H1 (cell line): ENCODE results near the gene GALNT2. TPM values are rescaled to one million over a fixed set of nuclear protein-coding genes. Genes with fewer than 3 reads are reported as not detected.

ENCODE experiments used
- CHD1 ChIP-seq: IDR thresholded peaks from 2 replicates; pipeline ENCODE4 v1.6.1; 2012; ENCODE audit warnings: low read depth, low read length, improper control_type of control experiment
- GABPA ChIP-seq: IDR thresholded peaks from 2 replicates; pipeline ENCODE4 v1.6.1; 2011; ENCODE audit warnings: mild to moderate bottlenecking, low read length, moderate library complexity, borderline replicate concordance; ENCODE audit not compliant: insufficient read depth
- JUND ChIP-seq: IDR thresholded peaks from 2 replicates; pipeline ENCODE4 v1.6.1; 2011; ENCODE audit warnings: mild to moderate bottlenecking, improper control_type of control experiment, low read length
- KDM4A ChIP-seq: IDR thresholded peaks from one replicate; pipeline ENCODE4 v1.7.1; 2012; ENCODE audit warnings: low read depth, mild to moderate bottlenecking, moderate library complexity, low read length, inconsistent platforms; ENCODE audit not compliant: severe bottlenecking
- NANOG ChIP-seq: IDR thresholded peaks from 2 replicates; pipeline ENCODE4 v1.6.1; 2011; ENCODE audit warnings: low read length, low read depth, mild to moderate bottlenecking, inconsistent platforms; ENCODE audit not compliant: insufficient read depth, poor library complexity, severe bottlenecking
- SIX5 ChIP-seq: IDR thresholded peaks from 2 replicates; pipeline ENCODE4 v1.6.1; 2011; ENCODE audit warnings: mild to moderate bottlenecking, low read depth, low read length
- SRF ChIP-seq: IDR thresholded peaks from 2 replicates; pipeline ENCODE4 v1.6.1; 2011; ENCODE audit warnings: mild to moderate bottlenecking, low read depth, low read length, moderate library complexity
- SUZ12 ChIP-seq: fragments of 200-600 bp; sonication (generic); IDR thresholded peaks from 2 replicates; pipeline ENCODE4 v1.6.1; 2012; ENCODE audit warnings: mild to moderate bottlenecking, inconsistent platforms, low read length, moderate library complexity, mixed read lengths
- ZNF274 ChIP-seq: IDR thresholded peaks from 2 replicates; pipeline ENCODE4 v1.7.0; 2012; ENCODE audit warnings: low read length, borderline replicate concordance; ENCODE audit errors: extremely low read depth
- polyA plus RNA-seq, 7 experiments: library from polyadenylated mRNA; depleted of rRNA in 3 of 7; stranded (reverse) in 5 of 7; unstranded in 2 of 7; fragments of >200 nt in 5 of 7; fragments of 200-250 nt in 2 of 7; gene quantifications; 1 replicate in 5 of 7; 2 replicates in 1 of 7; 4 replicates in 1 of 7; pipeline versions ENCODE4 v1.2.1 to v1.2.3, GENCODE V29; 2011 to 2013; ENCODE audit warnings: missing spikeins in 2 of 7, mixed read lengths in 2 of 7
- total RNA-seq: library from RNA; stranded (reverse); fragmentation: NEBNext Ultra II Directional; extraction: Animal tissue kit (Norgen Biotek cat#: 25700); gene quantifications from 2 replicates; pipeline ENCODE4 v1.2.1, GENCODE V29; 2021

GALNT2 gene
- total and polyA plus RNA-seq, 2 of the 8 experiments (the other 6 are each of a cell fraction or from before 2014, with no cell fraction given) = 34.5 to 75.3 TPM

DNA sequence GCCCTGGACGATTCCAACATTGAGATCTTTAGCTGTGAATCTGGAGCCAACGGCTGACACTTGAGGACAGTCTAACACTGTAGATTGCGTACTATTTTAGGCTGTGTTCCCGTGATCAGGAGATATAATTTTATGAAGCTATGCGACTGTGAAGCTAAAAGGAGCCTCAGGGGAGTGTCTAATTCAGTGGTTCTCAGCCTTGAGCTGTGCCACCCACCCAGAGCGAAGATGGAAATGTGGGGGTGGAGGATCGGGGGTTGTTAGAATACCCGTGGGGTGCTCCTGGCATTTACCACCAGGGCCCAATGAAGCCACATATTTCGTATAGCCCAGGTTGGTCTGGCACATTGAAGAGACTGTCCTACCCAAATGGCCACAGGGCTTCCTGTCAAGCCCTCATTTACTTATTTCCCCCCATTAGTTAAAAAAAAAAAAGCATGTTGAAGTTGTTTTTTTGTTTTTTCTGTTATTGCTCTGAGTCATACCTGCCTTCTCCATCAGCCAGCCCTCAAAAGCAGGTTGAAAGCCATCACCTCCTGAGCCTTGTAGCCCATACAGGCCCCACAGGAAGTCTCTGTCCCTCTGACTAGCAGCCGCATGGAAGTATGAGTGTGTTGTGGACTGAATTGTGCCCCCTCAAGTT is 141.7 kb downstream of the GALNT2 start (continued):
- TF ChIP-seq SIX5 (no peak), SRF (no peak), NANOG (no peak), CHD1 (no peak), GABPA (no peak), ZNF274 (no peak), KDM4A (no peak), SUZ12 (no peak), JUND (no peak)
